Testis (tissue), 3 donors: ENCODE data around the gene RPTOR. TPM values are rescaled to one million over a fixed set of nuclear protein-coding genes. Genes with fewer than 3 reads are reported as not detected.

Experiments used
- DNase-seq: peaks from one replicate; pipeline ENCODE4 v3.0.0-alpha.2; 2019
- H3K27ac ChIP-seq, 2 donors: fragments of 200-600 bp; sonication (generic); one replicate each; pipeline ENCODE4 v1.5.1; 2019
- H3K27me3 ChIP-seq: fragments of 200-600 bp; sonication (generic); one replicate; pipeline ENCODE4 v1.5.1; 2019
- H3K36me3 ChIP-seq: fragments of 200-600 bp; sonication (generic); one replicate; pipeline ENCODE4 v1.5.1; 2017; ENCODE audit warnings: low read depth; ENCODE audit errors: missing control alignments
- H3K4me1 ChIP-seq: fragments of 200-600 bp; sonication (generic); one replicate; pipeline ENCODE4 v1.5.1; 2019
- H3K4me3 ChIP-seq, 2 donors: fragments of 200-600 bp; sonication (generic); one replicate each; pipeline ENCODE4 v1.5.1; 2017 to 2019
- H3K9me3 ChIP-seq: fragments of 200-600 bp; sonication (generic); one replicate; pipeline ENCODE4 v1.5.1; 2017
- CTCF ChIP-seq, 3 experiments: fragments of 450-650 bp in 2 of 3; fragments of 200-600 bp in 1 of 3; sonication (generic) in 1 of 3; IDR thresholded peaks; one replicate each; pipeline ENCODE4 v1.5.1; 2016 to 2019; ENCODE audit warnings: antibody characterized with exemption in 3 of 3, mild to moderate bottlenecking in 2 of 3, moderate library complexity in 1 of 3
- POLR2A ChIP-seq: fragments of 450-650 bp; IDR thresholded peaks from one replicate; pipeline ENCODE4 v1.6.1; 2017; ENCODE audit warnings: antibody characterized with exemption, mild to moderate bottlenecking, moderate library complexity
- WGBS, 2 donors: methylation state at CpG; one replicate each; pipeline ENCODE4 v1.1.5; 2018; 5-methylcytosine and 5-hydroxymethylcytosine counted together
- intact Hi-C: fragments of 100-400 bp; cut with DNase I; formaldehyde crosslinking; loops from one replicate; pipeline ENCODE4 v1.15.1; 2023; ENCODE audit warnings: low total_unique reads
- polyA plus RNA-seq: library from polyadenylated mRNA; stranded (reverse); fragments of 350-450 nt; fragmentation: Illumina TruSeq; extraction: RNeasy Lipid Tissue Mini Kit (QIAGEN cat#74804); gene quantifications from one replicate; pipeline ENCODE4 v1.2.3, GENCODE V29; 2014; ENCODE audit warnings: low read depth, low replicate concordance; ENCODE audit not compliant: insufficient read depth
- total RNA-seq, 2 donors: library from RNA; depleted of rRNA; stranded (reverse); fragments of >200 nt; gene quantifications; one replicate each; pipeline ENCODE4 v1.2.3, GENCODE V29; 2016

RPTOR gene
- total and polyA plus RNA-seq, 3 donors from 2014 or later: 21.8 to 68.3 (median 56.6) TPM

- Histone ChIP-seq H3K4me3 (no peak overlapping the region), H3K9me3 (no peaks in the 10 kb centered on the region), H3K27ac (no peak overlapping the region), H3K4me1 (peaks cover 8% of the 10 kb centered on the region), H3K27me3 (no peaks in the 10 kb centered on the region), H3K36me3 (no peaks in the 10 kb centered on the region)
- WGBS, 2 donors: 87 to 88% methylated on average over 6 of the region's 6 CpGs
- DNase-seq: no peak
- intact Hi-C loops: no loop called here
- TF ChIP-seq POLR2A: no peak
Observed at GRCh38 chr17:80558046-80558445, 13.4 kb downstream of the RPTOR start.

DNA sequence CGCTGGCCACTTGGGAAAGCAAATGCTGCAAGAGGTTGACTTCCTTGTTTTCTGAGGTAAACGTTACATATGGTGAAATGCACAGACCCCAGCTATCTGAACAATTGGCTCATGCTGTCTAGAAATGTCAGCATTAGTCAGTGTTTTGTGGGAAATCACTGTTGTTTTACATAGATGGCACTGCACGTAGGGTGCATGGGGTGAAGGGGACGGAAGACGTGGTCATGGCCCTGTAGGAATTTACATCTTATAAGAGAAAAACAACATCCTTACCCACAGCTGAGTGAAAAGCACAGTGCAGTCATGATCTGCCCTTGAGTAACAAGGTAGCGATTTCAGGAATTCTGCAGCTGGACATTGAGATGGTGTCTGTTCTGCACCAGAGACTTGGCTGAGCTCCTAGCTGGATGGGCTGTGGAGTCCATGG lies 15.2 kb downstream of the RPTOR start:
- Histone ChIP-seq H3K9me3 (no peaks in the 10 kb centered on the region), H3K36me3 (no peaks in the 10 kb centered on the region), H3K4me1 (peaks cover 8% of the 10 kb centered on the region), H3K27ac (no peak overlapping the region), H3K27me3 (no peaks in the 10 kb centered on the region), H3K4me3 (no peak overlapping the region)
- TF ChIP-seq CTCF (IDR thresholded peaks at IDR 0.05) (no peak), POLR2A (no peak)
- peak; percentile 51 for DNase-seq
- intact Hi-C loops: no loop called here
- 66 to 74% methylated on average over 6 of the region's 6 CpGs for WGBS, 2 donors

DNA sequence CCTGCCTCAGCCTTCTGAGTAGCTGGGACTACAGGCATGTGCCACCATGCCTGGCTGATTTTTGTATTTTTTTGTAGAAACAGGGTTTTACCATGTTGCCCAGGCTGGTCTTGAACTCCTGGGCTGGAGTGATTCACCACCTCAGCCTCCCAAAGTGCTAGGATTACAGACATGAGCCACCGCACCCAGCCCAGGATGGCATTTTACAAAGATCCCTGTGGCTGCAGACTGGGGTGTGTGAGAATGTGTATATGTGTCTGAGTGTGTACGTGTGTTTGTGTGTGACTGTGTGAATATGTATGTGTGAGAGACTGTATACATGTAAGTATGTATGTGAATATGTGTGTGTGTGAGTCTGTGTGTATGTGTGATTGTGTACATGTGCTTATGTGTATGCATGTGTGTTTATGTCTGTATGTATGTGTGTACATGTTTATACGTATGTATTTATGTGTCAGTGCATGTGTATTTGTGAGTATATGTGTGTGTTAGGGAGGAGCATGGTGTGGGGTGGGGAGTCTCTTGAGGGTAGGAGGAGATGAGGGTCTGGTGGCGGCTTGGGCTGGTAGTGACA lies 17.0 kb downstream of the RPTOR start:
- 94 to 100% methylated on average over 4 of the region's 4 CpGs for WGBS, 2 donors
- intact Hi-C loops: no loop called here
- TF ChIP-seq POLR2A: no peak
- no peak for TF ChIP-seq CTCF (IDR thresholded peaks at IDR 0.05)
- H3K36me3 ChIP-seq: no peaks in the 10 kb centered on the region
- no peak overlapping the region for H3K4me3 ChIP-seq
- H3K9me3 ChIP-seq: no peaks in the 10 kb centered on the region
- H3K27me3 ChIP-seq: no peaks in the 10 kb centered on the region
- H3K27ac ChIP-seq: no peak overlapping the region
- no peak for DNase-seq
- peaks cover 12% of the 10 kb centered on the region for H3K4me1 ChIP-seq

DNA sequence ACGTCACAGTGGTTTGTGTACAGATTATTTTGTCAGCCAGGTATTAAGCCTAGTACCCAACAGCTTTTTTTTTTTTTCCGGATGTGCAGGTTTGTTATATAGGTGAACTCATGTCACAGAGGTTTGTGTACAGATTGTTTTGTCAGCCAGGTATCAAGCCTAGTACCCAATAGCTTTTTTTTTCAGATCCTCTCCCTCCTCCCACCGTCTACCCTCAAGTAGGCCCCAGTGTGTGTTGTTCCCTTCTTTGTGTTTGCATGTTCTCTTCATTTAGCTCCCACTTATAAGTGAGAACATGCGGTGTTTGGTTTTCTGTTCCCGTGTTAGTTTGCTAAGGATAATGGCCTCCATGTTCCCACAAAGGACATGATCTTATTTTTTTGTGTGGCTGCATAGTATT lies 19.9 kb downstream of the RPTOR start:
- no peak for DNase-seq
- Histone ChIP-seq H3K4me3 (no peak overlapping the region), H3K27ac (no peak overlapping the region), H3K27me3 (no peaks in the 10 kb centered on the region), H3K4me1 (peaks cover 7% of the 10 kb centered on the region), H3K9me3 (no peaks in the 10 kb centered on the region), H3K36me3 (no peaks in the 10 kb centered on the region)
- 87 to 89% methylated on average over 5 of the region's 5 CpGs for WGBS, 2 donors
- no peak for TF ChIP-seq POLR2A
- no peak for TF ChIP-seq CTCF (IDR thresholded peaks at IDR 0.05)
- intact Hi-C loops: no loop called here

DNA sequence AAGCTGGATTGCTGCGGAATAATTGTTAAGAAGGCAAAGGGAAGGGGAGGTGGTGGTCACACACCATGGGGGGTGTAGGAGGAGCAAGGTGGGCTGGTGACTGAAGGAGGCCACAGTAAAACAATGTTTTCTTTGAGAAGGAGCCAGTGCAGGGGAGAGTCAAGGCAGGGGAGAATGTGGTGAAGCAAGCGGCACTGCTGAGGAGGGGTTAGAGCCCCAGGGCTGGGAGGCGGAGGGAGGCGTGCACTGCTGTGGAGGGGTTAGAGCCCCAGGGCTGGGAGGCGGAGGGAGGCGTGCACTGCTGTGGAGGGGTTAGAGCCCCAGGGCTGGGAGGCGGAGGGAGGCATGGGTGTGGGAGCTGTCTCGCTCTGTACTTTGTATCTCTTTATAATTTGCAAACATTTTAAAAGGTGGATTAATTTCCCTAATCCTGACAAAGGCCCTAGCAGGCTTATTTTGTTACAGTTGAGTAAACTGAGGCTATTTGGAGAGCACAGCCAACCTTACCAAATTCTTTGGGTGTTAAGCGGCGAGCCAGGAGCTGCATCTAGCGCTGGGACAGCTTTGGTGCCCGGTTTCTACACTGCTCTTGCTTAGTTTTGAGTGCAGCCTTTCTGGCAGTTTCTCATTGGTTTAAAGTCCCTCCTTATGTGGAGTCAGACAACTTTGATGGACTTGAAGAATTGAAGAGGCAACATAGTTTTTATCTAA lies 20.9 kb downstream of the RPTOR start:
- H3K4me3 ChIP-seq: no peak overlapping the region
- no peak overlapping the region for H3K27ac ChIP-seq
- no peaks in the 10 kb centered on the region for H3K36me3 ChIP-seq
- TF ChIP-seq CTCF (IDR thresholded peaks at IDR 0.05): no peak
- no peak for TF ChIP-seq POLR2A
- 59 to 72% methylated on average over 12 of the region's 12 CpGs for WGBS, 2 donors
- peak; percentile 56 for DNase-seq
- H3K4me1 ChIP-seq: peaks cover 4% of the 10 kb centered on the region
- intact Hi-C loops: no loop called here
- no peaks in the 10 kb centered on the region for H3K9me3 ChIP-seq
- H3K27me3 ChIP-seq: no peaks in the 10 kb centered on the region
